Putamen (tissue), 1 donor: Measurements from ENCODE around the gene DHDH.
"Not testable (repeated sequence)": the region's sequence is repeated elsewhere in the genome, so short reads cannot be mapped to it uniquely, and the experiment has no call there.

ENCODE experiments used
- DNase-seq: peaks from one replicate; pipeline ENCODE4 v3.0.0-alpha.2; 2016; ENCODE audit warnings: low spot score

The DHDH gene

GRCh38 chr19:48918071-48918470, 15.4 kb upstream of the DHDH start:
- no peak for DNase-seq

GRCh38 chr19:48918801-48919247, 14.7 kb upstream of the DHDH start:
- no peak for DNase-seq

GRCh38 chr19:48919271-48919670, 14.2 kb upstream of the DHDH start:
- DNase-seq: not testable (repeated sequence)

- no peak for DNase-seq
Observed at GRCh38 chr19:48920949-48921348, 12.6 kb upstream of the DHDH start.

- no peak for DNase-seq
Observed at GRCh38 chr19:48921721-48922500, 11.6 kb upstream of the DHDH start.

- DNase-seq: no peak
Observed at GRCh38 chr19:48922548-48923490, 10.7 kb upstream of the DHDH start.

DNA sequence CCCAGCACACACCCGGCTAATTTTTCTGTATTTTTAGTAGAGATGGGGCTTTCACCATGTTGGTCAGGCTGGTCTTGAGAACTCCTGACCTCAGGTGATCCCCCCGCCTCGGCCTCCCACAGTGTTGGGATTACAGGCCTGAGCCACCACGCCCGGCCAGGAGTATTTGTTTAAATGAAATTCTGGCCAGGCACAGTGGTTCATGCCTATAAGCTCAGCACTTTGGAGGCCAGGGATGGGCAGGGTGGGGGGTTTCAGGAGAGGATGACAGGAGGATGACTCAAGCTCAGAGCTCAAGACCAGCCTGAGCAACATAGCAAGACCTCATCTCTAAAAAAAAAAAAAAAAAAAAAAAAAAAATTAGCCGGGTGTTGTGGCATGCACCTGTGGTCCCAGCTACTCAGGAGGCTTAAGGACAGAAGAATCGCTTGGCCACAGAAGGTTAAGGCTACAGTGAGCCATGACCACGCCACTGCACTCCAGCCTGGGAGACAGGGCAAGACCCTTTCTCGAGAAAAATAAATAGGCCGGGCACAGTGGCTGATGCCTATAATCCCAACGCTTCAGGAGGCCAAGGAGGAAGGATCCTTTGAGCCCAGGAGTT, 8.2 kb upstream of the DHDH start:
- DNase-seq: no peak

DNA sequence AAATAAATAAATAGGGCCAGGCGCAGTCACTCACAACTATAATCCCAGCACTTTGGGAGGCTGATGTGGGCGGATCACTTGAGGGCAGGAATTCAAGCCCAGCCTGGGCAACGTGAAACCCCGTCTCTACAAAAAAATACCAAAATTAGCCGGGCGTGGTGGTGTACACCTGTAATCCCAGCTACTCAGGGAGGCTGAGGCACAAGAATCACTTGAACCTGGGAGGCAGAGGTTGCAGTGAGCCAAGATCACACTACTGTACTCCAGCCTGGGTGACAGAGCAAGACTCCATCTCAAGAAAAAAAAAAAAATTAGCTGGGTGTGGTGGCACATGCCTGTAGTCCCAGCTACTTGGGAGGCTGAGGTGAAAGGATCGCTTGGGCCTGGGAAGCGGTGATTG, 7.6 kb upstream of the DHDH start:
- not testable (repeated sequence) for DNase-seq

DNA sequence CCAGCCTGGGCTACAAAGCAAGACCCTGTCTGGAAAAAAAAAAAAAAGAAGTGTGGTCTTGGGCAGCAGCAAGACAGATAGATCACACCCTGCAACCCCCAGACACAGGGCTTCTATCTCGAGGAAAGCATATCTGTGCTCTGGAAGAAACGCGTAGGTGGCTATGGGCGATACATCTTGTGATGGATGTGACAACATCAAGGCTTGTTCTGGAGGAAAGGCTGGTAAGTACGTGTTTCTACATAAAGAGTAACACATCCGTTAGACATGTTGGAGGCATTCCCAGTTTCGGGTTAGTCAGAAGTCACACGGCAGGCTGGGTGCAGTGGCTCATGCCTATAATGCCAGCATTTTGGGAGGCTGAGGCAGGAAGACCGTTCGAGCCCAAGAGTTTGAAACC, 6.6 kb upstream of the DHDH start:
- peak; percentile 62 for DNase-seq

- not testable (repeated sequence) for DNase-seq
Observed at GRCh38 chr19:48927692-48928091, 5.8 kb upstream of the DHDH start.

GRCh38 chr19:48928164-48929025, 5.1 kb upstream of the DHDH start:
- no peak for DNase-seq

DNA sequence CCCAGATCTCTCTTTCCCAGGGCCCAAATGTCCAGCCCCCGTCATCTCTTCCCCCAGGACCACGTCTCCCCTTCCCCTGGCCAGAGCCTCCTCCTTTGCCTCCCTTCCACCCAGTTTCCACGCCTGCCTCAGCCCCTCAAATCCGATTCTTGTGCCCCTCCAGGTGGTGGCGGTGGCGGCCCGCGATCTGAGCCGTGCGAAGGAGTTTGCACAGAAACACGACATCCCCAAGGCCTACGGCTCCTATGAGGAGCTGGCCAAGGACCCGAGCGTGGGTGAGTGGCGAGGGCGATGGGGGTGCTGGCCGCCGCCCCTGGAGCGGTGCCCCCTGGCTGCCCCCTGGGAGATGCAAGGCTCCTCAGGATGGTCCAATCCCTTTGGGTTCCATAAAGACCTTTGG, 1.3 kb downstream of the DHDH start:
- no peak for DNase-seq

DNA sequence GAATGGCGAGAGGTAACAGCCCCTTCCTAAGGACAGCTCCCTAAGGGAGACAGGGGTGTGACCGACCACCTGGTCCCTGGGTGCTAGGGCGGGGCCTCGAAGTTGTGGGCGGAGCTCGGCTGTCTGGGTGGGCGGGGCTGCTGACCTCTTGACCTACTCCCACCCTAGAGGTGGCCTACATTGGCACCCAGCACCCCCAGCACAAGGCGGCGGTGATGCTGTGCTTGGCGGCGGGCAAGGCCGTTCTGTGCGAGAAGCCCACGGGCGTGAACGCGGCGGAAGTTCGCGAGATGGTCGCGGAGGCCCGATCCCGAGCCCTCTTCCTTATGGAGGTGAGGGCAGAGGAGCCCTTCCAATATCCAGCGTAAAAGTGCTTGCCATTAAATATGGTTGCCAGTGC, 2.4 kb downstream of the DHDH start:
- DNase-seq: no peak

- no peak for DNase-seq
Observed at GRCh38 chr19:48938256-48938655, 4.8 kb downstream of the DHDH start.

DNA sequence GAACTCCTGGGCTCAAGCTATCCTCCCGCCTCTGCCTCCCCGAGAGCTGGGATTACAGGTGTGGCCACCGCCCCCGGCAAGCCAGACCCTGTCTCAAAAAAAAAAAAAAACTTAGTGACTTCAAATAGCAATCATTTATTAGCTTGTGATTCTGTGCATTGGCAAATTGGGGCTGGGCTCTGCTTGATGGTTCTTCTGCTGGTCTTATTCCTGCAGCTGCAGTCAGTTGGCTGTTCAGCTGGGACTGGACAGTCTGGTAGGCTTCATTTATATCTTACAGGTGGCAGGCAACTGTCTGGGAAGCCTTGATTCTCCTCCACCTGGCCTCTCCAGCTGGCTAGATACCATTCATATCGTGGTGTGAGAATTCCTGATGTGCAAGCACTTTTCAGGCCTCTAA, 7.4 kb downstream of the DHDH start:
- DNase-seq: no peak

DNA sequence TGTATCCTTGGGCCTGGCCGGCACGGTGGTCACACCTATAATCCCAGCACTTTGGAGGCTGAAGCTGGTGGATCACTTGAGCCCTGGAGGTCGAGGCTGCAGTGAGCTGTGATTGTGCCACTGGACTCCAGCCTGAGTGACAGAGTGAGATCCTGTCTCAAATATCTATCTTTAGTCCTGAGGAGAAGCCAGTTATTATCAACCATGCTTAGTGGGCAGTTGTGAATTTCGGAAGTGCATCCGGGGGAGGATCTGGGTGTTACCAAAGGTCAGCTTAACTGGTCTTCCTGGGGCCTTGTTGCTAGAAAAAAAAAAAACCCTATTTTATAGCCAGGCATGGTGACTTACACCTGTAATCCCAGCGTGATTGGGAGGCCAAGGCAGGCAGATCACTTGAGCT, 9.6 kb downstream of the DHDH start:
- DNase-seq: no peak

- no peak for DNase-seq
Observed at GRCh38 chr19:48945415-48945814, 11.9 kb downstream of the DHDH start.

GRCh38 chr19:48945817-48946216, 12.3 kb downstream of the DHDH start:
- DNase-seq: no peak

- DNase-seq: no peak
Observed at GRCh38 chr19:48946463-48947257, 13.2 kb downstream of the DHDH start.

DNA sequence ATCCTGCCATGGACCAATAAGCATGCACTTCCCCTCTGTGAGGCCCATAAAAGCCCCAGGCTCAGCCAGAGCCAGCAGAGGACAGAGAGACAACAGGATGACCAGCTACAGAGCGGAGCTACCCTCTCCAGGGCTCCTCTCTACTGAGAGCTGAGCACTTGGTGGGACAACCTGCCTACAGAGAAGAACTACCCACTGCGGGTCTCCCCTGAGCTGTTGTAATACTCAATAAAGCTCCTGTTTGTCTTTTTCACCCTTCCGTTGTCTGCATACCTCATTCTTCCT, 13.7 kb downstream of the DHDH start:
- DNase-seq: no peak

GRCh38 chr19:48950159-48950558, 16.7 kb downstream of the DHDH start:
- DNase-seq: no peak
